HG03342 (cell line): ENCODE results near the gene CXCR5.
A peak's percentile ranks its signal among the peaks of the same experiment; 100 is the strongest.

Source experiments
- ATAC-seq: cut with Tn5 transposase; IDR thresholded peaks from one replicate; pipeline ENCODE4 v1.9.1; 2021; ENCODE audit warnings: mild to moderate bottlenecking, moderate library complexity; ENCODE audit not compliant: unreplicated experiment

The CXCR5 gene

GRCh38 chr11:118898400-118899295 is 15.0 kb downstream of the CXCR5 start:
- ATAC-seq: no peak

DNA sequence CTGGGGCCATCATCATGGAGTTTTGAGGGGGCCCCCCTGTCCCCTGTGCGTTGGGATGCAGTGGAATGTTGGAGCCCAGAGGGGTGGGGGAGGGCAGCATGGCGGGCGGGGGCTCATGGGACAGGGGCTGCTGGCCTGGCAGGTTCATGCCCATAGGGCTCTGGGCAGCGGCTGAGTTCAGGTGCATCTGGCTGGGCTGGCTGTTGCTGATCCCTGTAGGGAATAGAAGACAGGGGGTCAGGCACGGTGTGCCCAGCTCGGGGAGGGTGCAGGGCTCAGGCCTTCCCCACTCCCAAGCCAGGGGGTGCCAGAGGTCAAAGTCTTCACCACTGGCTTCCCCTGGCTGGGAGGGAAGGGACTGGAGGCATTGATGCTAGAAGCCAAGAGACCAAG is 15.6 kb downstream of the CXCR5 start:
- ATAC-seq: no peak

- no peak for ATAC-seq
These were observed 16.1 kb downstream of the CXCR5 start for GRCh38 chr11:118899706-118900360.

- ATAC-seq: no peak
These were observed 17.1 kb downstream of the CXCR5 start for GRCh38 chr11:118900535-118901384.

- ATAC-seq: no peak
These were observed 18.0 kb downstream of the CXCR5 start for GRCh38 chr11:118901494-118902335.

- ATAC-seq: no peak
These were observed 18.9 kb downstream of the CXCR5 start for GRCh38 chr11:118902336-118903203.

GRCh38 chr11:118903204-118904015 is 19.7 kb downstream of the CXCR5 start:
- ATAC-seq: no peak

- peak; percentile 72 for ATAC-seq
These were observed 23.7 kb downstream of the CXCR5 start for GRCh38 chr11:118907051-118908042.

GRCh38 chr11:118908264-118908663 is 24.6 kb downstream of the CXCR5 start:
- ATAC-seq: no peak

DNA sequence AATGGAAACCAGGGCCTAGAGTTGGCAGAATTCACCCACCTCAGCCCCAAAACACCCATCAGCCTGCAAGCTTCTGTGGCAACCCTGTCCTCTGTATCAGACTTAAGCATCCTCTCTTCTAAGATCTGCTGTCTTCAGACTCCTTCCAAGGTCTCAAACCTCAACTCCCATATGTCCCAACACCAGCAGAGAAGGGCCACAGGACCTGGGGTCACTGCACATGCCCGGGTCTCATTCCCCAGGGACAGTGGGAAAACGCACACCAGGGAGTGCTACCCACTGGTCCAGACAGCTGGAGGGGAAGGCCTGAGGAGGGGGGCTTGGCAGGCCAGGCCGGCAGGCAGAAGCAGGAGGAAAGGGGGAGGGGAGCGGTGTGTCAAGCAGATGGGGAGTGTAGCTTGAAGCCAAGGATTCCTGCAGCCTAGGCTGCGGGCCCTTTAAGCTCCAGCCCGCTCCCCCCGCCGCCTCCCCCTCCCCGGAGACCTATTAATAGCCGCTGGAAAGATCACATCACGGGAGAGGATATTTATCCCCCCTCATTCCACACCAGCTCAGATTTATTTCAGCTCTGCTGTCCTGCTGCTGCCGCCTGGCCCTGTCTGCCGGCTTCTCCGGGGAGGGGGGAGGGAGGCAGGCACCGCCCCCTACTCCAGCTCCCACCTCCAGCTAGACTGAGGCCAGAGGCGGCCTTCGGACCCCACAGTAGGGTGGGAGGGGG is 25.4 kb downstream of the CXCR5 start:
- no peak for ATAC-seq

GRCh38 chr11:118909619-118910308 is 26.1 kb downstream of the CXCR5 start:
- ATAC-seq: no peak

DNA sequence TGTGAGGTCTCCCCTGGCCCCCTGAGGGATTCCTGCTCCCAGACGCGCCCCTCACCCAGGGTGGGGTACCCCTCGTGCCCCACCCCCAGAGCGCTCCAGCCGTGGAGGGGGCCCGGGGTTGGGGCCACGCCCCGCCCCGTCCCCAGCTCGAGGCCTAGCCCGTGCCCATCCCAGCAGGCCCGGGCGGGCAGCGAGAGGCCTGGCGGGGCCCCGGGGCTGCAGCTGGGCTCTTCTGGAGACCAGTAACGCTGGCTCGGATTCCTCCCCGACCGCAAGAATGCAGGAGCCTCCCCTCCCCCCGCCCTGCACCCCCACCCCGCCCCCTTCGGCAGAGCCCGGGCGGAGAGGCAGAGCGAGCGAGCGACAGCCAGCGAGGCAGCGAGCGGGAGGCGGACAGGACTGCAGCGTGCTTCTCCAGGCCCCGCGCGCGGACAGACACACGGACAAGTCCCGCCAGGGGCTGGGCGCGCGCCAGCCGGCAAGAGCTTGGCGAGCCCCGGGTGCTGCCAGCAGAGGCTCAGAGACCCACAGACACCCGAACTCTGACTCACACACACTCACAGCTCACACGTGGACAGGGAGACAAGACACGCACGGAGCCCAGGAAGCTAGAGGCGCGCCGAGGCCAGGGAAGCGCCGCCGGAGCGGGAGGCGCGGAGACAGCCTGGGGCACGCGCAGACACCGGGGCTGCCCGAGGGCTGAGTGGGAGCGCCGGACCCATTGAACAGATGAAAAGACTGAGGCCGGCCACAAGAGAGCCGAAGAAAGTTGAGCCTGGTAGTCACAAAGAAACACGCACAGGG is 26.8 kb downstream of the CXCR5 start:
- no peak for ATAC-seq

- no peak for ATAC-seq
These were observed 27.6 kb downstream of the CXCR5 start for GRCh38 chr11:118911113-118911879.

GRCh38 chr11:118911880-118912741 is 28.4 kb downstream of the CXCR5 start:
- ATAC-seq: no peak
